Testis (tissue), 3 donors: ENCODE data around the gene MB21D2. TPM values are rescaled to one million over a fixed set of nuclear protein-coding genes. Genes with fewer than 3 reads are reported as not detected.
A peak's percentile ranks its signal among the peaks of the same experiment; 100 is the strongest.

ENCODE experiments used
- DNase-seq: peaks from one replicate; pipeline ENCODE4 v3.0.0-alpha.2; 2019
- H3K27ac ChIP-seq, 2 donors: fragments of 200-600 bp; sonication (generic); one replicate each; pipeline ENCODE4 v1.5.1; 2019
- H3K27me3 ChIP-seq: fragments of 200-600 bp; sonication (generic); one replicate; pipeline ENCODE4 v1.5.1; 2019
- H3K36me3 ChIP-seq: fragments of 200-600 bp; sonication (generic); one replicate; pipeline ENCODE4 v1.5.1; 2017; ENCODE audit warnings: low read depth; ENCODE audit errors: missing control alignments
- H3K4me1 ChIP-seq: fragments of 200-600 bp; sonication (generic); one replicate; pipeline ENCODE4 v1.5.1; 2019
- H3K4me3 ChIP-seq, 2 donors: fragments of 200-600 bp; sonication (generic); one replicate each; pipeline ENCODE4 v1.5.1; 2017 to 2019
- H3K9me3 ChIP-seq: fragments of 200-600 bp; sonication (generic); one replicate; pipeline ENCODE4 v1.5.1; 2017
- POLR2A ChIP-seq: fragments of 450-650 bp; IDR thresholded peaks from one replicate; pipeline ENCODE4 v1.6.1; 2017; ENCODE audit warnings: antibody characterized with exemption, mild to moderate bottlenecking, moderate library complexity
- WGBS, 2 donors: methylation state at CpG; one replicate each; pipeline ENCODE4 v1.1.5; 2018; 5-methylcytosine and 5-hydroxymethylcytosine counted together
- intact Hi-C: fragments of 100-400 bp; cut with DNase I; formaldehyde crosslinking; loops from one replicate; pipeline ENCODE4 v1.15.1; 2023; ENCODE audit warnings: low total_unique reads
- polyA plus RNA-seq: library from polyadenylated mRNA; stranded (reverse); fragments of 350-450 nt; fragmentation: Illumina TruSeq; extraction: RNeasy Lipid Tissue Mini Kit (QIAGEN cat#74804); gene quantifications from one replicate; pipeline ENCODE4 v1.2.3, GENCODE V29; 2014; ENCODE audit warnings: low read depth, low replicate concordance; ENCODE audit not compliant: insufficient read depth
- total RNA-seq, 2 donors: library from RNA; depleted of rRNA; stranded (reverse); fragments of >200 nt; gene quantifications; one replicate each; pipeline ENCODE4 v1.2.3, GENCODE V29; 2016
- TF ChIP-seq, protein P1 (sequence below), 3 experiments: fragments of 450-650 bp in 2 of 3; fragments of 200-600 bp in 1 of 3; sonication (generic) in 1 of 3; IDR thresholded peaks; one replicate each; pipeline ENCODE4 v1.5.1; 2016 to 2019; ENCODE audit warnings: antibody characterized with exemption in 3 of 3, mild to moderate bottlenecking in 2 of 3, moderate library complexity in 1 of 3

The MB21D2 gene
- total and polyA plus RNA-seq, 3 donors from 2014 or later, result 13.4 to 29.2 (median 23.9) TPM

- no peaks in the 10 kb centered on the region for H3K36me3 ChIP-seq
- WGBS, 2 donors, result 50 to 51% methylated on average over 6 of the region's 6 CpGs
- intact Hi-C loops, result no loop called here
- no peak overlapping the region for H3K4me3 ChIP-seq
- H3K27me3 ChIP-seq, result no peaks in the 10 kb centered on the region
- no peak for DNase-seq
- TF ChIP-seq, protein P1, sequence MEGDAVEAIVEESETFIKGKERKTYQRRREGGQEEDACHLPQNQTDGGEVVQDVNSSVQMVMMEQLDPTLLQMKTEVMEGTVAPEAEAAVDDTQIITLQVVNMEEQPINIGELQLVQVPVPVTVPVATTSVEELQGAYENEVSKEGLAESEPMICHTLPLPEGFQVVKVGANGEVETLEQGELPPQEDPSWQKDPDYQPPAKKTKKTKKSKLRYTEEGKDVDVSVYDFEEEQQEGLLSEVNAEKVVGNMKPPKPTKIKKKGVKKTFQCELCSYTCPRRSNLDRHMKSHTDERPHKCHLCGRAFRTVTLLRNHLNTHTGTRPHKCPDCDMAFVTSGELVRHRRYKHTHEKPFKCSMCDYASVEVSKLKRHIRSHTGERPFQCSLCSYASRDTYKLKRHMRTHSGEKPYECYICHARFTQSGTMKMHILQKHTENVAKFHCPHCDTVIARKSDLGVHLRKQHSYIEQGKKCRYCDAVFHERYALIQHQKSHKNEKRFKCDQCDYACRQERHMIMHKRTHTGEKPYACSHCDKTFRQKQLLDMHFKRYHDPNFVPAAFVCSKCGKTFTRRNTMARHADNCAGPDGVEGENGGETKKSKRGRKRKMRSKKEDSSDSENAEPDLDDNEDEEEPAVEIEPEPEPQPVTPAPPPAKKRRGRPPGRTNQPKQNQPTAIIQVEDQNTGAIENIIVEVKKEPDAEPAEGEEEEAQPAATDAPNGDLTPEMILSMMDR (IDR thresholded peaks at IDR 0.05), result no peak
- TF ChIP-seq POLR2A, result no peak
- no peaks in the 10 kb centered on the region for H3K4me1 ChIP-seq
- H3K27ac ChIP-seq, result no peak overlapping the region
- no peaks in the 10 kb centered on the region for H3K9me3 ChIP-seq
Observed at GRCh38 chr3:192957441-192958021, 39.9 kb upstream of the MB21D2 start.

DNA sequence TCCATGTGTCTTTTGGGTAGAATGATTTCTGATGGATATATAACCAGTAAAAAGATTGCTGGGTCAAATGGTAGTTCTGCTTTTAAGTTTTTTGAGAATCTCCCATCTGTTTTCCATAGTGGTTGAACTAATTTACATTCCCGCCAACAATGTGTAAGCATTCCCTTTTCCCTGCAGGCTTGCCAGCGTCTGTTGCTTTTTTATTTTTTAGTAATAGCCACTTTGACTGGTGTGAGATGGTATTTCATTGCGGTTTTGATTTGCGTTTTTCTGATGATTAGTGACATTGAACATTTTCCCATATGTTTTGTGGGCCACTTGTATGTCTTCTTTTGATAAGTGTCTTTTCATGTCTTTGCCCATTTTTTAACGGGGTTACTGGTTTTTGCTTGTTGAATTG, 36.3 kb upstream of the MB21D2 start:
- DNase-seq, result no peak
- no peak overlapping the region for H3K4me3 ChIP-seq
- no peaks in the 10 kb centered on the region for H3K4me1 ChIP-seq
- intact Hi-C loops, result no loop called here
- no peak overlapping the region for H3K27ac ChIP-seq
- WGBS, 2 donors, result 87 to 96% methylated on average over 5 of the region's 5 CpGs
- no peak for TF ChIP-seq POLR2A
- TF ChIP-seq, protein P1 (IDR thresholded peaks at IDR 0.05), result no peak
- H3K9me3 ChIP-seq, result no peaks in the 10 kb centered on the region
- H3K36me3 ChIP-seq, result no peaks in the 10 kb centered on the region
- no peaks in the 10 kb centered on the region for H3K27me3 ChIP-seq

DNA sequence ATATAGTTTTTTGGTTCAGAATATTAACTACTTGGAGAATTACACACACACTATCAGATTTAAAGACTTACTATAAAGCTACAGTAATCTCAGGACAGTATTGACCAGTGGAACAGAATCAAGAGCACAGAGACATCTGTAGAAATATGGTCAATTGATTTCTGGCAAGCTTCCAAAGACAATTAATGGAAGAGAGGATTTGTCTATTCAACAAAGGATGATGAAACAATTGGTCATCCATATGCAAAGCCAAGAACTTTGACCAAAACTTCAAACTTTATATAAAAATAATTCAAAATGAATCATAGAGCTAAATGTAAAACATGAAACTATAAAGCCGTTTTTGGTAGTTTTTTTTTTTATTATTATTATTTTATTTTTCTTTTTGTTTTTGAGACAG, 29.8 kb upstream of the MB21D2 start:
- intact Hi-C loops, result no loop called here
- no peak for TF ChIP-seq POLR2A
- TF ChIP-seq, protein P1 (IDR thresholded peaks at IDR 0.05), result no peak

GRCh38 chr3:192943393-192943792, 25.7 kb upstream of the MB21D2 start:
- peak; percentile 29 for DNase-seq
- WGBS, 2 donors, result 64 to 78% methylated on average over 2 of the region's 2 CpGs

More for the DNA sequence above, 29.8 kb upstream of the MB21D2 start:
- Histone ChIP-seq H3K36me3 (no peaks in the 10 kb centered on the region), H3K27me3 (no peaks in the 10 kb centered on the region), H3K27ac (no peak overlapping the region), H3K9me3 (no peaks in the 10 kb centered on the region), H3K4me1 (peaks cover 4% of the 10 kb centered on the region), H3K4me3 (no peak overlapping the region)
- no peak for DNase-seq
- WGBS, 2 donors, result 90 to 93% methylated on average over 1 of the region's 1 CpG

More at GRCh38 chr3:192943393-192943792, 25.7 kb upstream of the MB21D2 start:
- no peak overlapping the region for H3K4me3 ChIP-seq
- no peaks in the 10 kb centered on the region for H3K27me3 ChIP-seq
- H3K9me3 ChIP-seq, result no peaks in the 10 kb centered on the region
- TF ChIP-seq, protein P1 (IDR thresholded peaks at IDR 0.05), result no peak
- no peak for TF ChIP-seq POLR2A
- no peaks in the 10 kb centered on the region for H3K36me3 ChIP-seq
- intact Hi-C loops, result no loop called here
- H3K27ac ChIP-seq, result peak overlapping the region; percentile 32 to 80
- peaks cover 4% of the 10 kb centered on the region for H3K4me1 ChIP-seq
